ENCODE data around the gene NCSTN.

NCSTN gene

GRCh38 chr1:160330119-160330518, 13.1 kb upstream of the NCSTN start:
- no peak overlapping the region for H3K4me3 ChIP-seq (ENCODE audit: insufficient read depth, low read length, poor library complexity, severe bottlenecking)
- H3K36me3 ChIP-seq (ENCODE audit: low read length) = peaks cover 58% of the 10 kb centered on the region
- H3K27me3 ChIP-seq (ENCODE audit: low read length) = no peaks in the 10 kb centered on the region
- TF ChIP-seq EZH2phosphoT487 (conservative IDR thresholded peaks at IDR 0.05; ENCODE audit: low read length) (no peak), CTCF (IDR thresholded peaks at IDR 0.05; ENCODE audit: insufficient read depth, low read length, poor library complexity, severe bottlenecking) (no peak)
- H3K4me2 ChIP-seq (ENCODE audit: low read depth, low read length, poor library complexity, severe bottlenecking) = no peak overlapping the region
- H4K20me1 ChIP-seq (ENCODE audit: low read depth, low read length) = no peaks in the 10 kb centered on the region
- no peak overlapping the region for H3K9ac ChIP-seq (ENCODE audit: low read length)
- H2AFZ ChIP-seq (ENCODE audit: low read depth, low read length, severe bottlenecking) = no peak overlapping the region
- no peaks in the 10 kb centered on the region; the same call in 1 of the 2 replicates for H3K79me2 ChIP-seq (ENCODE audit: insufficient read depth, low read length)
- H3K27ac ChIP-seq (ENCODE audit: low read depth, low read length) = no peak overlapping the region
- H3K9me3 ChIP-seq (ENCODE audit: insufficient read depth, low read length) = no peaks in the 10 kb centered on the region
- no peaks in the 10 kb centered on the region for H3K9me2 ChIP-seq (replicated peaks; ENCODE audit: insufficient read depth, low read length)
- H3F3A ChIP-seq (ENCODE audit: insufficient read depth) = no peaks in the 10 kb centered on the region

DNA sequence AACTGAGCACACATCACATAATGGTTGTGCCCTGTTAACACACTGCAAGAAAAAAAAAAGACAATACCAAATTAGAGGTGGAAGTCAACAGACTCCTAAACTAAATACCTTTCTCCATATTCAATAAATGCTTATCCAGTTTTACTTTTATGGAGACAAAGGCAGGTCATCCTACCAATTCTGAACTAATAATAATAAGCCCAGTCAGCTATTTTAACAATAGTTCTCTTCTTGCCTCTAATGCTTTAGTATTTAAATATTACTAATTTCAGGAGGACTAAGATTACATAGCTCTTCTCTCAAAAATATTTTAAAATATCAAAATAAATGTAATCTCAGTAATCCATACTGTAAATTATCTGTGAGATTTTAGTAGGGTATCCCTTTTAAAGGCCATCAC, 10.7 kb upstream of the NCSTN start:
- H3K27me3 ChIP-seq (ENCODE audit: low read length) = no peaks in the 10 kb centered on the region
- no peak overlapping the region for H3K9ac ChIP-seq (ENCODE audit: low read length)
- H3K9me2 ChIP-seq (replicated peaks; ENCODE audit: insufficient read depth, low read length) = no peaks in the 10 kb centered on the region
- H3F3A ChIP-seq (ENCODE audit: insufficient read depth) = no peaks in the 10 kb centered on the region
- peaks cover 48% of the 10 kb centered on the region for H3K36me3 ChIP-seq (ENCODE audit: low read length)
- no peak overlapping the region for H3K27ac ChIP-seq (ENCODE audit: low read depth, low read length)
- no peak overlapping the region for H3K4me2 ChIP-seq (ENCODE audit: low read depth, low read length, poor library complexity, severe bottlenecking)
- H4K20me1 ChIP-seq (ENCODE audit: low read depth, low read length) = no peaks in the 10 kb centered on the region
- no peak overlapping the region for H2AFZ ChIP-seq (ENCODE audit: low read depth, low read length, severe bottlenecking)
- H3K79me2 ChIP-seq (ENCODE audit: insufficient read depth, low read length) = no peaks in the 10 kb centered on the region; the same call in 1 of the 2 replicates
- no peaks in the 10 kb centered on the region for H3K9me3 ChIP-seq (ENCODE audit: insufficient read depth, low read length)
- H3K4me3 ChIP-seq (ENCODE audit: insufficient read depth, low read length, poor library complexity, severe bottlenecking) = no peak overlapping the region
- no peak for TF ChIP-seq CTCF (IDR thresholded peaks at IDR 0.05; ENCODE audit: insufficient read depth, low read length, poor library complexity, severe bottlenecking)
- no peak for TF ChIP-seq EZH2phosphoT487 (conservative IDR thresholded peaks at IDR 0.05; ENCODE audit: low read length)

DNA sequence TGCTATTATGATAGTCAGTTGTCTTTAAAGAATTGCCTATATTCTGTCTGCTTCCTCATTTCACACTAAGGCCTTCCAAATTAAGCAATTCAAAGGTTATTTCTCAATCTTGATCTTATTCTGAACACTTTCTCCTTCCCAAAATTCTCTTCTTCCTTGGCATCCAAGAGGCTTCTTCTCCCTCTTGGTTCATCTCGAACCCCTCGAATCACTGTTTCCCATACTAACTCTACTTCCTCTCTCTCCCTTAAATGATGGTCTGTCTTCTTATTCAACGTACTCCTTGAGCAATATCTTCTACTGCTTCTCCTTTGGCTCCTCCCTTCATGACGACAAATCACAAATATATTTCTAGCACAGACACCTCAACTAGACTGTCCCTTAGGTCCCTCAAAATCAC, 4.6 kb upstream of the NCSTN start:
- H3K4me3 ChIP-seq (ENCODE audit: insufficient read depth, low read length, poor library complexity, severe bottlenecking) = no peak overlapping the region
- no peak for TF ChIP-seq CTCF (IDR thresholded peaks at IDR 0.05; ENCODE audit: insufficient read depth, low read length, poor library complexity, severe bottlenecking)
- no peak for TF ChIP-seq EZH2phosphoT487 (conservative IDR thresholded peaks at IDR 0.05; ENCODE audit: low read length)
- H3K79me2 ChIP-seq (ENCODE audit: insufficient read depth, low read length) = peaks cover 43% of the 10 kb centered on the region
- no peak overlapping the region for H3K4me2 ChIP-seq (ENCODE audit: low read depth, low read length, poor library complexity, severe bottlenecking)
- H3K9me3 ChIP-seq (ENCODE audit: insufficient read depth, low read length) = no peaks in the 10 kb centered on the region
- peaks cover 42% of the 10 kb centered on the region; the same call in 1 of the 2 replicates for H3K36me3 ChIP-seq (ENCODE audit: low read length)
- no peak overlapping the region for H3K9ac ChIP-seq (ENCODE audit: low read length)
- H2AFZ ChIP-seq (ENCODE audit: low read depth, low read length, severe bottlenecking) = no peak overlapping the region
- no peaks in the 10 kb centered on the region for H3F3A ChIP-seq (ENCODE audit: insufficient read depth)
- H3K9me2 ChIP-seq (replicated peaks; ENCODE audit: insufficient read depth, low read length) = no peaks in the 10 kb centered on the region
- H4K20me1 ChIP-seq (ENCODE audit: low read depth, low read length) = no peaks in the 10 kb centered on the region
- H3K27me3 ChIP-seq (ENCODE audit: low read length) = no peaks in the 10 kb centered on the region
- no peak overlapping the region for H3K27ac ChIP-seq (ENCODE audit: low read depth, low read length)
